CD1c-positive myeloid dendritic cell (primary cell): Measurements from ENCODE around the gene SOX6.
"Not testable (repeated sequence)": the region's sequence is repeated elsewhere in the genome, so short reads cannot be mapped to it uniquely, and the experiment has no call there.

Experiments
- DNase-seq: peaks from one replicate; pipeline ENCODE4 v3.0.0-alpha.2; 2016; ENCODE audit errors: extremely low spot score

The SOX6 gene

GRCh38 chr11:16097543-16097942 lies 258.8 kb downstream of the SOX6 start:
- no peak for DNase-seq

- no peak for DNase-seq
Observed at GRCh38 chr11:16096336-16096735, 260.0 kb downstream of the SOX6 start.

- DNase-seq: no peak
Observed at GRCh38 chr11:16095756-16096155, 260.6 kb downstream of the SOX6 start.

- no peak for DNase-seq
Observed at GRCh38 chr11:16093889-16094653, 262.3 kb downstream of the SOX6 start.

GRCh38 chr11:16091862-16092261 lies 264.5 kb downstream of the SOX6 start:
- DNase-seq: no peak

- no peak for DNase-seq
Observed at GRCh38 chr11:16089481-16089880, 266.9 kb downstream of the SOX6 start.

GRCh38 chr11:16088774-16089173 lies 267.6 kb downstream of the SOX6 start:
- no peak for DNase-seq

- no peak for DNase-seq
Observed at GRCh38 chr11:16087886-16088285, 268.5 kb downstream of the SOX6 start.

- DNase-seq: no peak
Observed at GRCh38 chr11:16086229-16086819, 270.0 kb downstream of the SOX6 start.

GRCh38 chr11:16082095-16083055 lies 274.0 kb downstream of the SOX6 start:
- no peak for DNase-seq

- DNase-seq: no peak
Observed at GRCh38 chr11:16081382-16082094, 274.8 kb downstream of the SOX6 start.

- peak; percentile 2 for DNase-seq
Observed at GRCh38 chr11:16080688-16081381, 275.5 kb downstream of the SOX6 start.

GRCh38 chr11:16078936-16079335 lies 277.4 kb downstream of the SOX6 start:
- DNase-seq: no peak

- DNase-seq: no peak
Observed at GRCh38 chr11:16070573-16070972, 285.8 kb downstream of the SOX6 start.

- DNase-seq: not testable (repeated sequence)
Observed at GRCh38 chr11:16067268-16067667, 289.1 kb downstream of the SOX6 start.

GRCh38 chr11:16059332-16059731 lies 297.0 kb downstream of the SOX6 start:
- DNase-seq: no peak

GRCh38 chr11:16058671-16059070 lies 297.7 kb downstream of the SOX6 start:
- DNase-seq: no peak

- DNase-seq: no peak
Observed at GRCh38 chr11:16052750-16053149, 303.6 kb downstream of the SOX6 start.

GRCh38 chr11:16049611-16050010 lies 306.7 kb downstream of the SOX6 start:
- no peak for DNase-seq

- DNase-seq: no peak
Observed at GRCh38 chr11:16047073-16047472, 309.3 kb downstream of the SOX6 start.

- DNase-seq: no peak
Observed at GRCh38 chr11:16043617-16044016, 312.7 kb downstream of the SOX6 start.
